ENCODE results near the gene KLHL26. TPM values are rescaled to one million over a fixed set of nuclear protein-coding genes. Genes with fewer than 3 reads are reported as not detected.
"Not testable (repeated sequence)": the region's sequence is repeated elsewhere in the genome, so short reads cannot be mapped to it uniquely, and the experiment has no call there.

The KLHL26 gene
- polyA plus RNA-seq, 1 donor (not counting 4 experiments of a cell fraction or from before 2014, with no cell fraction given), result 0.68 TPM

DNA sequence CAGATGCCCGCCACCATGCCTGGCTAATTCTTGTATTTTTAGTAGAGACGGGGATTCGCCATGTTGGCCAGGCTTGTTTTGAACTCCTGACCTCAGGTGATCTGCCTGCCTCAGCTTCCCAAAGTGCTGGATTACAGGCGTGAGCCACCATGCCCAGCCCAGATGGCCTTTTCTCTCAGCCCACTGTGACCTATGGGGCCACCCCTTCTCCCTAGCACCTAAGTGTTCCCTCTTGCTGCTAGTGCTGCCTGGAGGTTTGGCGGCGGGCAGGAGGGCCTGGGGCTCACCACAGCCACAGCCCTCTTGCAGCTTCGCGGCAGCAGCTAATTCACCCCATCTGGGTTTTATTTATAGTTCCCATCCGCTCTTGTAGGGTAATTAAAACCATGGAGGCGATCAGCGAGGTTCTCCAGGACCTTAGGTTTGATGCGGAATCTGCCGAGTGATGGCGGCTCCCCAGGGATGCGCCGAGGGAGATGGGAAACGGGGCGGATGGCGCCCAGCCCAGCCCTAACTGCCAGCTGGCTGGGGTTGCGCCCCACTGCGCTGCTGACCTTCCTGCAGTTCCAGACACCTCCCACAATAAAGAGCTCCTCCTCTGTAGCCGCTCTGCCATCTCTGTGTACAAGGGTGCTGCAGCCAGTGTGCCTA lies 45.0 kb upstream of the KLHL26 start:
- no peak for DNase-seq (ENCODE audit: low read depth, low spot score)
- no peak overlapping the region for H3K4me3 ChIP-seq (ENCODE audit: control insufficient read depth in 2 of 3, extremely low read depth in 1 of 3, insufficient read depth in 2 of 3, low read depth in 1 of 3, low read length in 3 of 3)
- H3K27me3 ChIP-seq (ENCODE audit: control insufficient read depth, extremely low read depth, insufficient read depth, low read length), result no peaks in the 10 kb centered on the region
- H3K9me1 ChIP-seq (ENCODE audit: control insufficient read depth, extremely low read depth, insufficient read depth, low read length), result no peaks in the 10 kb centered on the region
- H3K4me2 ChIP-seq (ENCODE audit: control insufficient read depth, extremely low read depth, insufficient read depth, low read depth, low read length), result no peak overlapping the region
- TF ChIP-seq EZH2 (IDR thresholded peaks at IDR 0.05; ENCODE audit: low read length), result no peak
- TF ChIP-seq, protein P1, sequence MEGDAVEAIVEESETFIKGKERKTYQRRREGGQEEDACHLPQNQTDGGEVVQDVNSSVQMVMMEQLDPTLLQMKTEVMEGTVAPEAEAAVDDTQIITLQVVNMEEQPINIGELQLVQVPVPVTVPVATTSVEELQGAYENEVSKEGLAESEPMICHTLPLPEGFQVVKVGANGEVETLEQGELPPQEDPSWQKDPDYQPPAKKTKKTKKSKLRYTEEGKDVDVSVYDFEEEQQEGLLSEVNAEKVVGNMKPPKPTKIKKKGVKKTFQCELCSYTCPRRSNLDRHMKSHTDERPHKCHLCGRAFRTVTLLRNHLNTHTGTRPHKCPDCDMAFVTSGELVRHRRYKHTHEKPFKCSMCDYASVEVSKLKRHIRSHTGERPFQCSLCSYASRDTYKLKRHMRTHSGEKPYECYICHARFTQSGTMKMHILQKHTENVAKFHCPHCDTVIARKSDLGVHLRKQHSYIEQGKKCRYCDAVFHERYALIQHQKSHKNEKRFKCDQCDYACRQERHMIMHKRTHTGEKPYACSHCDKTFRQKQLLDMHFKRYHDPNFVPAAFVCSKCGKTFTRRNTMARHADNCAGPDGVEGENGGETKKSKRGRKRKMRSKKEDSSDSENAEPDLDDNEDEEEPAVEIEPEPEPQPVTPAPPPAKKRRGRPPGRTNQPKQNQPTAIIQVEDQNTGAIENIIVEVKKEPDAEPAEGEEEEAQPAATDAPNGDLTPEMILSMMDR (optimal IDR thresholded peaks at IDR 0.05 in 1 of 3, IDR thresholded peaks at IDR 0.05 in 1 of 3, conservative IDR thresholded peaks at IDR 0.05 in 1 of 3; ENCODE audit: extremely low read depth in 1 of 3, insufficient read depth in 2 of 3, low read length in 3 of 3), result no peak
- no peak overlapping the region for H3K9ac ChIP-seq (ENCODE audit: control insufficient read depth, extremely low read depth, insufficient read depth, low read length)
- no peaks in the 10 kb centered on the region for H3K9me3 ChIP-seq (ENCODE audit: control insufficient read depth, low read depth, low read length)
- no peak for FAIRE-seq
- no peak overlapping the region for H2AFZ ChIP-seq (ENCODE audit: control insufficient read depth, low read length)
- H4K20me1 ChIP-seq (ENCODE audit: control insufficient read depth, extremely low read depth, insufficient read depth, low read length), result no peaks in the 10 kb centered on the region
- peaks cover 9% of the 10 kb centered on the region for H3K79me2 ChIP-seq (ENCODE audit: control insufficient read depth, insufficient read depth, low read length)
- H3K27ac ChIP-seq (ENCODE audit: control insufficient read depth, insufficient read depth, low read length), result no peak overlapping the region
- H3K36me3 ChIP-seq (ENCODE audit: control insufficient read depth in 2 of 2, extremely low read depth in 1 of 2, insufficient read depth in 2 of 2, low read length in 2 of 2), result peaks cover 5 to 8% of the 10 kb centered on the region in 2 experiments
- H3K4me1 ChIP-seq (ENCODE audit: control insufficient read depth, extremely low read depth, insufficient read depth, low read length), result peaks cover 13% of the 10 kb centered on the region
- dilution Hi-C loops (cut with MboI; ENCODE audit: extremely low pct_ligation_motif_present, low sequenced_read_pairs), result no loop called here

DNA sequence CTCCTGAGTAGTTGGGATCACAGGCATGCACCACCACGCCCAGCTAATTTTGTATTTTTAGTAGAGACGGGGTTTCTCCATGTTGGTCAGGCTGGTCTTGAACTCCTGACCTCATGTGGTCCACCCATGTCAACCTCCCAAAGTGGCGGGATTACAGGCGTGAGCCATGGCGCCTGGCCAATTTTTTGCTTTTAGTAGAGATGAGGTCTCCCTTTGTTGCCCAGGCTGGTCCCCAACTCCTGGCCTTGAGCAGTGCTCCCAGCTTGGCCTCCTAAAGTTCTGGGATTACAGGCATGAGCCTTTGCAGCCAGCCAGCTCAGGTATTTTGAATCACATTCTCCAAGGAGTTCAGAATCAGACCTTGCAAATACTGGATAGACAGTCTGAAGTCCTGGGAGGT lies 44.1 kb upstream of the KLHL26 start:
- H3K9ac ChIP-seq (ENCODE audit: control insufficient read depth, extremely low read depth, insufficient read depth, low read length); dilution Hi-C loops (cut with MboI; ENCODE audit: extremely low pct_ligation_motif_present, low sequenced_read_pairs); H3K79me2 ChIP-seq (ENCODE audit: control insufficient read depth, insufficient read depth, low read length); H4K20me1 ChIP-seq (ENCODE audit: control insufficient read depth, extremely low read depth, insufficient read depth, low read length); H3K4me2 ChIP-seq (ENCODE audit: control insufficient read depth, extremely low read depth, insufficient read depth, low read depth, low read length); H2AFZ ChIP-seq (ENCODE audit: control insufficient read depth, low read length); H3K27me3 ChIP-seq (ENCODE audit: control insufficient read depth, extremely low read depth, insufficient read depth, low read length); H3K27ac ChIP-seq (ENCODE audit: control insufficient read depth, insufficient read depth, low read length); FAIRE-seq; H3K36me3 ChIP-seq (ENCODE audit: control insufficient read depth in 2 of 2, extremely low read depth in 1 of 2, insufficient read depth in 2 of 2, low read length in 2 of 2); DNase-seq (ENCODE audit: low read depth, low spot score); H3K9me3 ChIP-seq (ENCODE audit: control insufficient read depth, low read depth, low read length); H3K9me1 ChIP-seq (ENCODE audit: control insufficient read depth, extremely low read depth, insufficient read depth, low read length); H3K4me3 ChIP-seq (ENCODE audit: control insufficient read depth in 2 of 3, extremely low read depth in 1 of 3, insufficient read depth in 2 of 3, low read depth in 1 of 3, low read length in 3 of 3): not testable (repeated sequence)
- H3K4me1 ChIP-seq (ENCODE audit: control insufficient read depth, extremely low read depth, insufficient read depth, low read length), result peaks cover 13% of the 10 kb centered on the region
